SH-SY5Y (cell line): ENCODE data around the gene SLC25A30.

ENCODE experiments used
- GATA2 ChIP-seq: IDR thresholded peaks from 2 replicates; pipeline ENCODE4 v1.6.1; 2011; ENCODE audit warnings: mild to moderate bottlenecking, low read depth, low read length
- GATA3 ChIP-seq: IDR thresholded peaks from 2 replicates; pipeline ENCODE4 v1.6.1; 2011; ENCODE audit warnings: low read depth, mild to moderate bottlenecking, low read length, moderate library complexity

DNA sequence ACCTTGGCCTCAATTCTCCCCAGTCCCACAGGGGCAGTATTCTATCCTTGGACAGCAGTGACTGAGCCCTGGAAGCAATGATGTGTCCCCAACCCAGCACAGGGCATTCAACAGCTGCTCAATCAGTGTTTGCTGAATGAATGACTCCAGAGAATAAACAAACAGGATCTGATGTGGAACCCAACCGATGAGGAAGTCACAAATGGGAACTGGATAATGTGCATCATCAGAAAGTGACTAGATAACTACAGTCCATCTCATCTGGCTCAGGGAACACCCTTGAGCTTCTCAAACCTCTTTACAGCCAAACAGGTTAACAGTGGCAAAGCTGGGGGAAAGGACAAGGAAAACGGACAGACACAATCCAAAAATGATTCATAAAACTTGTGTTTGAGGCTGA lies 8.2 kb downstream of the SLC25A30 start:
- TF ChIP-seq GATA2 (no peak), GATA3 (no peak)
